GM19193 (cell line): Measurements from ENCODE around the gene CA12.

ENCODE experiments used
- POLR2A ChIP-seq: IDR thresholded peaks from 4 replicates; pipeline ENCODE4 v1.6.1; 2011; ENCODE audit not compliant: insufficient read depth, insufficient read length; ENCODE audit errors: extremely low read depth

CA12 gene

DNA sequence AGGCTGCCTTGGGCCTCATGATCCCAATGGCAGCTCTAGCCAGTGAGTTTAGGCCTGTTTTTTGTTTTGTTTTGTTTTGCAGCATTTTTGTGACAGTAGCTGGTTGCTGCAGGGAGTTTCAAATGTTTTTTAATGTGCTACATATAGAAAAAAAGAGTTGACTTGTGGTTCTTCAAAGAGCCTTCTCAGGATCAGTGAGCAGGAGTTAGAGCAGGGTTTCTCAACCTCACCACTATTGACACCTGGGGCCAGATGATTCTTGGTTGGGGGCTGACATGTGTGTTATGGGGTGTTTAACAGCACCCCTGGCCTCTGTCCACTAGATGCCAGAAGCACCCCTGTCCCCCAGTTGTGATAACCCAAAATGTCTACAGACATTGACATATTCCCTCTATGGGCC is 86.3 kb downstream of the CA12 start:
- TF ChIP-seq POLR2A = no peak

DNA sequence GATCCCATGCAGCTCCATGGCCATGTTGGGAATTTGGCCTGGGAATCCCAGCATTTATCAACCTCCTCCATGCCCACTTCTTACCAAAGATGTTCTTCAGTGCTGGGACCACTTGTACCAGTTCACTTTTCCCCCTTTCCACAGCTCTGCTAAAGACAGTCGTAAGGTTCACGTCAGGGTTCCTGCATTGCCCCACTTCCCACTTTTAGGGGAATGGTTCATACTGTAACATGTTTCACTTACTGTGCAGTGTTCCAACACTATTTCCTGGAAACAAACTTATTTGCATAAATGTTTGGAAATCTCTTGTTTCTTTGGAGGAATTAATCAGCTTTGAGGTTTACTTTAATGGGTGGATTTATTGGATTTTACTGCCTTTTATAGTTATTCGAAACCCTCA is 87.3 kb downstream of the CA12 start:
- TF ChIP-seq POLR2A = no peak

DNA sequence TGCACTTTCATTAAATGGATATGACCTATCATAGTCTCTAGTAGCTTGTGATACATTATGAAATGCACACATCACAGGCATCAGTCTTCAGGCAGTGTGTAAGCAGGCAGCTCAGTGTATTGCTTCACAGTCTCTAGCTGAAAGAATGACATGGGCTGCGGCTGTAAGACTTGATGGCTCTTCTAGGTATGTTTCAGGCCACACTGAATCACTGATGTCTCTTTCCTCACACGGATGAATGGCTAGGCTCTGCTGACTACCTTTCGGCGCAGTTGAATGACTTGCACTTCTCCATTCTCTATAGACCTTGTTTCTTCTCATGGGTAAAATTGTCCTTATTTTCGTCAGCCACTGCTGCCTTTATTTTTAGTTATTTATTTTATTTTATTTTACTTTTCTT is 88.9 kb downstream of the CA12 start:
- TF ChIP-seq POLR2A = no peak

DNA sequence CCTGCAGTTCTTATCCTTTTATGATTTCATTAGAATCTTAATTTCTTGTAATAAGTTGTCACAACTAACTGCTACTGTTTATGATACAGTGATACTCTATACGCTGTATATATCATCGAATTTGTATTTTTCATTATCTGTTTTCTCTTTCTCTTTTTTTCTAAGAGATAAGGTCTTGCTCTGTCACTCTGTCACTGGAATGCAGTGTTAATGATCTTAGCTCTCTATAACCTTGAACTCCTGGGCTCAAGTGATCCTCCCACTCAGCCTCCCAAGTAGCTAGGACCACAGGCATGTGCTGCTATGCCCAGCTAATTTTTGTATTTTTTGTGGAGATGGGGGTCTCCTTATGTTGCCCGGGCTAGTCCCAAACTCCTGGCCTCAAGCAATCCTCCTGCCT is 89.4 kb downstream of the CA12 start:
- no peak for TF ChIP-seq POLR2A

DNA sequence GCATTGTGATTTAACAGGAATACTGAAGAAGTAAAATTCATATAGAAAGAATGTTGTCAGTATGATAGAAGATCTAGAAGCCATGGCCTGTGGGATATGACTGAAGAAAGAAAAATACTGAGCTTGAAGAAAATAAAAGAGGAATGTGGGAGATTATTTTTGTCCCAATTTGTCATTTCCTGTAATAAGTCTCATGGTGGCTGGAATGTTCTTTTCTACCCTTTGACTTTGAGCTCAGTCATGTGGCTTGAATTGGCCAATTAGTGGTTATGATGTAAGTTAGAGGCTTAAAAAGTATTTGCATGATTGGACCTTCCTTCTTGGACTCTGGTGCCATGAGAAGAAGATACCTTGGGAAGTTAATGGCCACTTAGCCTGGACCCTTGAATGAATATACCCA is 90.1 kb downstream of the CA12 start:
- TF ChIP-seq POLR2A = no peak

DNA sequence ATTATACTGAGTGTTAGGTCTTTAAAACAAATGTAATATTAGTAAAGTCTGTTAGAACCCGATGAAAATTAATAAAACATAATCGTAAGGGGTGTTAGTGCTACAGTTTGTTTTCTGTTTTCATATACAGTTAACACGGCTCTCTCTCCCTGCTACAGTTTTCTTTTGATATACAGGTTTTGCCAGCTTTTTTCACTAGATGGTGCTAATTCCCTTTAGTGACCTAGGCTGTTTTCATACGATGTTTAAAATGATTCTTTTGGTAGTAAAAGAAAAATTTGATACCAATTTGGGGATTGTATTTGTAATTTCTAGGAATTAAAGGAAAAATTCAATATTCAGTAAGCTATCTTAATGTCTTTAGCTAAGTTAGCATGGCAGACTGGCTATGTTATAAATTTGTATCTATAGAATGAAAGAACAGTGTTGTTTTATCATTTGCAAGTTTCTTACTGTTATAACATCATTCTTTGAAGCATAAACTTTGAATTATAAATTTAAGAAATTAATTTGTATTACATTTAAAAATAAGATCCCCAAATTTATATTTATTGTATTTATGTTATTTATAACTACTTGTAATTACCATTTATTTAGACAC is 92.8 kb downstream of the CA12 start:
- no peak for TF ChIP-seq POLR2A

DNA sequence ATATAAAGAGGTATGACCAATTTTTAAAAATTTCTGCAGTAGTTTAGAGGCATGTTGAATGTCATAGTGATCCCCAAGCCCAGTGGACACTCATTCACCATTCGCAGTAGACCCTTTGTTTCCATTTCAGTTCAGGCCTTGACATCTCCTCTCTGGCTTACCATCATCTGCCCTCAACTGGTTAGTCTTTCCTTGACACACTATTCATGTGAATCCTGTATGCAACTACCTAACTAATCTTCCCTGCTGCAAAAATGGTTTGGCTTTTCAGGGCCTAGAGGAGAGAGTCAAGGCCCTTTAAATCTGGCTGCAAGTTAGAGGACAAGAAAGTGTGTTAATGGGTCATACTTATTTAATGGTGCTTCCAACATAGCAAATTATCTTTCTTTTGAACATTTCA is 93.3 kb downstream of the CA12 start:
- TF ChIP-seq POLR2A = no peak

DNA sequence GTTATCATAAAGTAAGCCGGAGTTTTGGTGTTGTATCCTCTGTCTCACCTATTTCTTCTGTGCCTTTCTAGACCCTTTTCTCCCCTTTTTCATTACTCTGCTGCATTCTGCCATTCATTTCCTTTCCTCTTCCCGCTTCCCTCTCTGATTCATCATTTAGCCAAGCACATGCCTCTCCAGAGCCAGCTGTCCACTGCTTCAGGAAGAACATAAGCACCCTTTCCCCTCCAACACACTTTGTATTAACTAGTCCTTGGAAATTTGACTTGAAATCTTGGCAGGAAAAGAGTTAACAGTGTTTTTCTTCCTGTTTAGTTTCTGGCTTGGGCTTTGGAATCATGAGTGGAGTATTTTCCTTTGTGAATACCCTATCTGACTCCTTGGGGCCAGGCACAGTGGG is 94.5 kb downstream of the CA12 start:
- TF ChIP-seq POLR2A = no peak

DNA sequence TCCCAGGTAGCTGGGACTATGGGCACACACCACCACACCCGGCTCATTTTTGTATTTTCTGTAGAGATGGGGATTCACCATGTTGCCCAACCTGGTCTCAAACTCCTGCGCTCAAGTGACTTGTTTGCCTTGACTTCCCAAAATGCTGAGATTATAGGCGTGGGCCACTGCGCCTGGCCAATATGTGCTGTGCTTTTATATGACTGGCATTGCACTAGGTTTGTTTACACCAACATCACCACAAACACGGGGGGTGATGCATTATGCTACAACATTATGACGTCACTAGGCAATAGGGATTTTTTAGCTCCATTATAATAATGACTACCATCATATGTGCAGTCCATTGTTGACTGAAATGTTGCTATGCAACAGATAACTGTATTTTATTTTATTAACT is 97.3 kb downstream of the CA12 start:
- TF ChIP-seq POLR2A = no peak

DNA sequence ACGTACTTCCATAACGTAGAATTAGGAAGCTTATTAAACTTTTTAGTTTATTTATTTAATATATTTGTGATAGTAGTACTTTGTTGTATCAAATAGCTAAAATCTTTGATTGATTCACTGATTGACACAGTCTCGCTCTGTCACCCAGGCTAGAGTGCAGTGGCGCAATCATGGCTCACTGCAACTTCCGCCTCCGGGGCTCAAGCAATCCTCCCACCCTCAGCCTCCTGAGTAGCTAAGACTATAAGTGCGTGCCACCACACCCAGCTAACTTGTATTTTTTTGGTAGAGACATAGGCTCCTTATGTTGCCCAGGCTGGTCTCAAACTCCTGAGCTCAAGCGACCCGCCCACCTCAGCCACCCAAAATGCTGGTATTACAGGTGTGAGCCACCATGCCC is 98.5 kb downstream of the CA12 start:
- TF ChIP-seq POLR2A = no peak

DNA sequence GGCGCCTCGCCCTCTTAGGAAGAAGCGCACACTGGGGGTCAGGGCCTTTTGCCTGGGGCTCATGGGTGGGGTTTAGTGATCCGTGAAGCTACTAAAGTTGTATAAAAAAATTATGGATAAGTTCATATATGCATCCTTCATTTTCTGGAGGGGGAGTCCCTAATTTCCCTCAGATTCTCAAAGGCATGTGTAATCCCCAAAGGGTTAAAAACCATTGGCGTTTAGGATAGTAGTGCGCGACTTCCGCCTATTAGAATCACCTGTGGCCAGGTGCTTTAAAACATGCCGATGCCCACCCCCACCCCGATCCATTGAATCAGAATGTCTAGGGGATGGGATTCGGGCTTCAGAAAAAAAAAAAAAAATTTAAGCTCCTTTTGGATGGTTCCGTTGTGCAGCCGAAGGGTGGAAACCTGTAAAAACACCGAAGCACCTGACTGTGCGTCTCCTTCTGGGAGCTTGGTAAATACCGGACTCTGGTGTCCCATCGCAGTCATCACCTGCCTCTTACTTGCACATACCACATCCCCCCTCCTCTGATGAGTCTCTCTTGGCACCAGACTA is 103.7 kb downstream of the CA12 start:
- TF ChIP-seq POLR2A = no peak

DNA sequence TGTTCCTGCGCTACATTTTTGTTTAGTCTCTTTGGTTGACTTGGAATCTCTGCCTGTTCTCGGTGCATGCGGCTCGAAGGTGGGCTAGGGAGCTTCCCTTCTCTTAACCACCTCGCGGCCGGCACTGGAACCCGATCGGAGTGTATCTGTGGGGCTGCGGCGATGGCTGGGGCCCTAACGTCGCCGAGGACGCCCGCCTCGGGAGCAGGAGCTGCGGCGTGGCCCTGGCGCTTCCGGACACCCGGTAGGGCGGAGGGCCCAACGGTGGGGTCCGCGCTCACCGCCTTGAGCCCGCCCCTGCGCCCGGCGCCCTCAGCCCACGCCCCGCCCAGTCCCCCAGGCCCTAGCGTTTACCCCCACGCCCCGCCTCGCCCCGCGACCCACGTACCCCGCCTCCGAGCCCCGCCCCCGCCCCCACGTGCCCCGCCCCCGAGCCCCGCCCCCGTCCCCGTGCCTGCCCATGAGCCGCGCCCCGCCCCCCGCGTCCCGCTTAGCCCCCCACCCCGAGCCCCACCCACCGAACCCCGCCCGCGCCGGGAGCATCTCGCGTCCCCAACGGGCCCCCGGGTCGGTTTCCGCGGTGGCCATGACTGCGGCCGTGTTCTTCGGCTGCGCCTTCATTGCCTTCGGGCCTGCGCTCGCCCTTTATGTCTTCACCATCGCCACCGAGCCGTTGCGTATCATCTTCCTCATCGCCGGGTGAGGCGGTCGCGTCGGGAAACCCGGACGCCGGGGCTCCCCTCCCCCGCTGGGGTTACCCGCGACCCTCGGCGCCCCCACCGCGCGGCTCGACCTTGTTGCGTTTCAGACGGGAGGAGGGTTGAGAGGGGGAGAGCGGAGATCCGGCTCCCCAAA is 104.4 kb downstream of the CA12 start, which contains the start of gene APH1B:
APH1B (plus strand) TSS at position 568 of the 855 bp plus-strand sequence; CDS start at position 587, 19 bp downstream.
- TF ChIP-seq POLR2A = peak; percentile 75

DNA sequence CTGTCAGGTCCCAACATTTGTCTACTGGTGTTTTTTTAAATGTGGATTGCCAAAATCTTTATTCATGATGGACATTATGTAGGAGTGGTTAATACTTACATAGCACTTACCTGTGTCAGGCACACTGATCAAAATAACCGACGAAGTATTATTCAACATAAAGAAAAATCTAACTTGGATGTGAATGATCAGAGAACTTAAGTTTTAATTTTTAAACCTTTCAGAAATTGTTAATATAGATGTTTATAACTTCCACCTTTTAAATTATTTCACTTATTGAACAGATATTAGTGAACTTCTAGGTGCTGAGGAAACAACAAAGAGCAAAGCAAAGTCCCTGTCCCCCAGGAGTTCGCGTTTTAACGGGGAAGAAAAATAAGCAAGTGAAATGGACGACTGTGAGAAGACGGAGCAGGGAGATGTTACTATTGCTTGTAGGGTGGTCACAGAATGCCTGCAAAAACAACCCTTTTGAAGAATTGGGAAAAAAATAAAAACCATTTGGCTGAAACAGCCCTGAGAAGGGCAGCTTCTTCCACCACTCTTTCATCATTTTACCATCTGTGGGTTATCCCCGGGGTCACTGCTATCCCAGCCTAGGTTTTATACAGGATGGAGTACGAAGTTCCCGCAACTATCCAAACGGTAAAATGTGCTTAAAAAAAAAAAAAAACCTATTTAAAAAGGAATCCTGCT is 105.2 kb downstream of the CA12 start:
- no peak for TF ChIP-seq POLR2A

DNA sequence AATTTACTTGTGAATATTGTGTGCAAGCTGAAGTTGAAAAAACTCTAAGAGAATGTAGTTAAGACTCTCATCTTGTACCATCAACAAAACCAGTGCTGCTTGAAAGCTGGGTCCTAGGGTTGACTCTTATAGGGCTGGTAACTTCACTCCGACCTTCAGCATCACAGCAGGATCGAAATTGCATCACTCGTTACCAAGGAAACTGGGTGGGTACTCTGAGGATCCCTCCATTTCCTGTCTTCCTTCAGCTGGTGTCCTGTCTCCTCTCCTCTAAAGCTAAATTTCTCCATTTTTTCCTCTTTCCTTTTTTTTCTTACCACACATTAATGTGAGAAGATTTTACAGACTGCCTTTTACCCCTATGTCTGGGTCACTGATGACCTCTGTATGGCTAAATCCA is 107.2 kb downstream of the CA12 start:
- TF ChIP-seq POLR2A = no peak
